Panc1 (cell line): ENCODE results near the gene ITPR3. TPM values are rescaled to one million over a fixed set of nuclear protein-coding genes. Genes with fewer than 3 reads are reported as not detected.
A peak's percentile ranks its signal among the peaks of the same experiment; 100 is the strongest.

Experiments
- ATAC-seq: fragments of 200-7000 bp; cut with Tn5 transposase; 2 replicates; pipeline ENCODE4 v1.9.1; 2020; ENCODE audit warnings: mild to moderate bottlenecking, moderate library complexity
- BruUV-seq: library from RNA; stranded (reverse); fragments of 400-500 nt; replicated peaks from 2 replicates; lab custom pipeline; 2021; lab: Mats Ljungman, UMichigan
- CTCF ChIA-PET: fragments of 300-600 bp; sonication (Branson Sonifier 250); formaldehyde crosslinking; loops from one replicate; lab custom pipeline; 2022; ENCODE audit warnings: antibody characterized with exemption; lab: Charles Lee
- POLR2A ChIA-PET: fragments of 300-600 bp; sonication (Branson Sonifier 250); formaldehyde crosslinking; loops from one replicate; lab custom pipeline; 2022; ENCODE audit warnings: antibody characterized with exemption; lab: Charles Lee
- DNase-seq: peaks from one replicate; pipeline ENCODE4 v3.0.0-alpha.2; 2010; ENCODE audit warnings: low read depth, low spot score
- H3K27ac ChIP-seq: 2 replicates; pipeline ENCODE4 v1.5.1; 2011; ENCODE audit warnings: mild to moderate bottlenecking, low read length, inconsistent platforms
- H3K27me3 ChIP-seq: fragments of 200-500 bp; sonication (Bioruptor generic); 2 replicates; pipeline ENCODE4 v1.6.0; 2014; ENCODE audit warnings: low read length, inconsistent platforms; ENCODE audit not compliant: control insufficient read depth, insufficient read depth
- H3K36me3 ChIP-seq: fragments of 200-500 bp; sonication (Bioruptor generic); 2 replicates; pipeline ENCODE4 v1.5.1; 2014; ENCODE audit warnings: inconsistent platforms, mild to moderate bottlenecking, low read length, moderate library complexity; ENCODE audit not compliant: control insufficient read depth, insufficient read depth
- H3K4me1 ChIP-seq: 2 replicates; pipeline ENCODE4 v1.5.1; 2011; ENCODE audit warnings: inconsistent platforms, mild to moderate bottlenecking, low read length, moderate library complexity; ENCODE audit not compliant: control insufficient read depth, insufficient read depth
- H3K4me3 ChIP-seq, 2 experiments: 2 replicates each; pipeline ENCODE4 v1.5.1; 2011 to 2012; ENCODE audit warnings: low read depth in 2 of 2, low read length in 2 of 2, mild to moderate bottlenecking in 2 of 2, inconsistent platforms in 1 of 2, moderate library complexity in 1 of 2
- H3K9me3 ChIP-seq: fragments of 200-500 bp; sonication (Bioruptor generic); 2 replicates; pipeline ENCODE4 v1.5.1; 2014; ENCODE audit warnings: low read depth, mild to moderate bottlenecking, inconsistent platforms, low read length, moderate library complexity; ENCODE audit not compliant: control insufficient read depth, insufficient read depth
- CTCF ChIP-seq: fragments of 450-650 bp; IDR thresholded peaks from 2 replicates; pipeline ENCODE4 v1.5.1; 2017; ENCODE audit warnings: mild to moderate bottlenecking
- POLR2AphosphoS5 ChIP-seq: IDR thresholded peaks from 2 replicates; pipeline ENCODE4 v1.6.1; 2012; ENCODE audit warnings: mild to moderate bottlenecking, low read depth, low read length, moderate library complexity
- REST ChIP-seq, 2 experiments: IDR thresholded peaks; 2 replicates each; pipeline ENCODE4 v1.6.1; 2011 to 2012; ENCODE audit warnings: low read depth in 2 of 2, control low read depth in 1 of 2, low read length in 1 of 2, mild to moderate bottlenecking in 1 of 2, moderate library complexity in 1 of 2; ENCODE audit not compliant: insufficient read depth in 1 of 2
- SIN3A ChIP-seq: IDR thresholded peaks from 2 replicates; pipeline ENCODE4 v1.6.1; 2012; ENCODE audit warnings: low read depth, mild to moderate bottlenecking, low read length, moderate library complexity, borderline replicate concordance; ENCODE audit not compliant: insufficient read depth
- TCF7L2 ChIP-seq: IDR thresholded peaks from 2 replicates; pipeline ENCODE4 v1.6.1; 2011; ENCODE audit warnings: mild to moderate bottlenecking, low read depth, low read length, inconsistent platforms
- in situ Hi-C: cut with HindIII; loops from 2 replicates; pipeline ENCODE4 v1.10.0; 2016; ENCODE audit warnings: low sequenced_read_pairs, low pct_unique_long_range_greater_than_20kb
- intact Hi-C: fragments of 100-400 bp; cut with micrococcal nuclease; formaldehyde crosslinking; loops from one replicate; pipeline ENCODE4 v1.10.0; 2022; ENCODE audit not compliant: unreplicated experiment
- total RNA-seq: library from RNA; stranded (reverse); gene quantifications from one replicate; pipeline ENCODE4 v1.2.1, GENCODE V29; 2021; ENCODE audit not compliant: unreplicated experiment

ITPR3 gene
- total RNA-seq, 1 experiment from 2014 or later, result 65.8 TPM

- in situ Hi-C loops, result no loop called here
- Histone ChIP-seq H3K36me3 (no peaks in the 10 kb centered on the region; the same call in none of the 2 replicates), H3K9me3 (no peaks in the 10 kb centered on the region), H3K27me3 (no peaks in the 10 kb centered on the region), H3K4me3 (no peak overlapping the region), H3K27ac (no peak overlapping the region), H3K4me1 (peaks cover 13% of the 10 kb centered on the region)
- intact Hi-C loops, result no loop called here
- ATAC-seq (no peak), DNase-seq (no peak)
- no TSS peak for BruUV-seq
- CTCF ChIA-PET, result interaction anchor here (1.8 kb wide), 1 partner anchor 82 kb away, joined by 6 read pairs; no protein-coding TSS in a partner anchor
- TF ChIP-seq TCF7L2 (no peak), POLR2AphosphoS5 (no peak), REST (IDR thresholded peaks at IDR 0.05; ENCODE audit: insufficient read depth in 1 of 2, low read depth in 2 of 2, low read length in 1 of 2) (no peak), CTCF (no peak), SIN3A (no peak)
- POLR2A ChIA-PET, result interaction anchor here (0.6 kb wide), 1 partner anchor 82 kb away, joined by 7 read pairs; no protein-coding TSS in a partner anchor
These were observed 50.6 kb downstream of the ITPR3 start for GRCh38 chr6:33671744-33672072.

- TF ChIP-seq POLR2AphosphoS5 (no peak), CTCF (no peak), SIN3A (no peak), REST (IDR thresholded peaks at IDR 0.05; ENCODE audit: insufficient read depth in 1 of 2, low read depth in 2 of 2, low read length in 1 of 2) (no peak), TCF7L2 (no peak)
- no peaks in the 10 kb centered on the region; the same call in none of the 2 replicates for H3K36me3 ChIP-seq
- intact Hi-C loops, result no loop called here
- DNase-seq (peak; percentile 91), ATAC-seq (peak; percentile 93)
- H3K27me3 ChIP-seq, result no peaks in the 10 kb centered on the region
- in situ Hi-C loops, result no loop called here
- BruUV-seq, result no TSS peak
- ChIA-PET POLR2A (no interaction called here), CTCF (interaction anchor here (1.8 kb wide), 1 partner anchor 83 kb away, joined by 6 read pairs; no protein-coding TSS in a partner anchor)
- H3K27ac ChIP-seq, result peak overlapping the region; percentile 54; the same call in 1 of the 2 replicates
- H3K9me3 ChIP-seq, result no peaks in the 10 kb centered on the region
- no peak overlapping the region for H3K4me3 ChIP-seq
- peaks cover 13% of the 10 kb centered on the region for H3K4me1 ChIP-seq
These were observed 51.7 kb downstream of the ITPR3 start for GRCh38 chr6:33672808-33673207.
